H1 (cell line): ENCODE results near the gene CBARP. TPM values are rescaled to one million over a fixed set of nuclear protein-coding genes. Genes with fewer than 3 reads are reported as not detected.

Experiments
- ATF3 ChIP-seq: IDR thresholded peaks from 2 replicates; pipeline ENCODE4 v1.6.1; 2011; ENCODE audit warnings: low read depth, mild to moderate bottlenecking, low read length; ENCODE audit not compliant: insufficient read depth
- CBX5 ChIP-seq: fragments of 300-800, 300-1000 bp; sonication (generic); IDR thresholded peaks from 2 replicates; pipeline ENCODE4 v1.7.1; 2016; ENCODE audit warnings: antibody characterized with exemption, low read length, low read depth
- KDM5A ChIP-seq: fragments of 200-600 bp; IDR thresholded peaks from 2 replicates; pipeline ENCODE4 v1.7.1; 2012; ENCODE audit warnings: mild to moderate bottlenecking, low read length, inconsistent platforms, mixed read lengths
- RFX5 ChIP-seq: IDR thresholded peaks from 2 replicates; pipeline ENCODE4 v1.6.1; 2011; ENCODE audit warnings: low read depth, low read length, improper control_type of control experiment, borderline replicate concordance
- SUZ12 ChIP-seq: fragments of 200-600 bp; sonication (generic); IDR thresholded peaks from 2 replicates; pipeline ENCODE4 v1.6.1; 2012; ENCODE audit warnings: mild to moderate bottlenecking, inconsistent platforms, low read length, moderate library complexity, mixed read lengths
- TAF1 ChIP-seq: IDR thresholded peaks from 2 replicates; pipeline ENCODE4 v1.6.1; 2011; ENCODE audit warnings: mild to moderate bottlenecking, low read depth, low read length
- TBP ChIP-seq: IDR thresholded peaks from 2 replicates; pipeline ENCODE4 v1.6.1; 2011; ENCODE audit warnings: low read depth, low read length, improper control_type of control experiment
- TEAD4 ChIP-seq: IDR thresholded peaks from 2 replicates; pipeline ENCODE4 v1.6.1; 2012; ENCODE audit warnings: low read depth, low read length, inconsistent platforms, mixed read lengths
- polyA plus RNA-seq, 7 experiments: library from polyadenylated mRNA; depleted of rRNA in 3 of 7; stranded (reverse) in 5 of 7; unstranded in 2 of 7; fragments of >200 nt in 5 of 7; fragments of 200-250 nt in 2 of 7; gene quantifications; 1 replicate in 5 of 7; 2 replicates in 1 of 7; 4 replicates in 1 of 7; pipeline versions ENCODE4 v1.2.1 to v1.2.3, GENCODE V29; 2011 to 2013; ENCODE audit warnings: missing spikeins in 2 of 7, mixed read lengths in 2 of 7
- total RNA-seq: library from RNA; stranded (reverse); fragmentation: NEBNext Ultra II Directional; extraction: Animal tissue kit (Norgen Biotek cat#: 25700); gene quantifications from 2 replicates; pipeline ENCODE4 v1.2.1, GENCODE V29; 2021

The CBARP gene
- total and polyA plus RNA-seq, 2 of the 8 experiments (the other 6 are each of a cell fraction or from before 2014, with no cell fraction given) = 4.9 to 14.7 TPM

- TF ChIP-seq TAF1 = no peak
- no peak for TF ChIP-seq TEAD4
- no peak for TF ChIP-seq SUZ12
- TF ChIP-seq RFX5 = no peak
- TF ChIP-seq CBX5 = no peak
- TF ChIP-seq ATF3 = no peak
- no peak for TF ChIP-seq TBP
- TF ChIP-seq KDM5A = no peak
Observed at GRCh38 chr19:1213391-1214286, 24.2 kb downstream of the CBARP start (continued).
